BJ (cell line): ENCODE results near the gene NPAS3. TPM values are rescaled to one million over a fixed set of nuclear protein-coding genes. Genes with fewer than 3 reads are reported as not detected.

ENCODE experiments used
- CTCF ChIA-PET: fragments of 350-600 bp; formaldehyde crosslinking; extraction: SDS; loops from one replicate; lab custom pipeline; 2021; ENCODE audit warnings: antibody characterized with exemption, inconsistent platforms; lab: Yijun Ruan, JAX
- POLR2A ChIA-PET: fragments of 300-600 bp; sonication (Branson Sonifier 250); formaldehyde crosslinking; extraction: SDS; loops from one replicate; lab custom pipeline; 2021; ENCODE audit warnings: antibody characterized with exemption; lab: Charles Lee
- DNase-seq: peaks from one replicate; pipeline ENCODE4 v3.0.0-alpha.2; 2011; ENCODE audit warnings: low read depth
- H3K27me3 ChIP-seq: 2 replicates; pipeline ENCODE4 v1.6.0; 2011; ENCODE audit warnings: low read length; ENCODE audit not compliant: control insufficient read depth, insufficient read depth
- H3K36me3 ChIP-seq: 2 replicates; pipeline ENCODE4 v1.5.1; 2011; ENCODE audit warnings: low read length; ENCODE audit not compliant: control insufficient read depth, insufficient read depth
- H3K4me3 ChIP-seq: 2 replicates; pipeline ENCODE4 v1.5.1; 2011; ENCODE audit warnings: low read depth, mild to moderate bottlenecking, control low read depth, low read length
- polyA plus RNA-seq: library from polyadenylated mRNA; depleted of rRNA; stranded (reverse); fragments of >200 nt; gene quantifications from 2 replicates; pipeline ENCODE4 v1.2.3, GENCODE V29; 2011
- TF ChIP-seq, protein P1 (sequence below): IDR thresholded peaks from 2 replicates; pipeline ENCODE4 v1.5.1; 2011; ENCODE audit warnings: low read depth, mild to moderate bottlenecking, control low read depth, inconsistent platforms, low read length, moderate library complexity; ENCODE audit not compliant: insufficient read depth

NPAS3 gene
- polyA plus RNA-seq, 1 experiment, result 0.09 TPM

DNA sequence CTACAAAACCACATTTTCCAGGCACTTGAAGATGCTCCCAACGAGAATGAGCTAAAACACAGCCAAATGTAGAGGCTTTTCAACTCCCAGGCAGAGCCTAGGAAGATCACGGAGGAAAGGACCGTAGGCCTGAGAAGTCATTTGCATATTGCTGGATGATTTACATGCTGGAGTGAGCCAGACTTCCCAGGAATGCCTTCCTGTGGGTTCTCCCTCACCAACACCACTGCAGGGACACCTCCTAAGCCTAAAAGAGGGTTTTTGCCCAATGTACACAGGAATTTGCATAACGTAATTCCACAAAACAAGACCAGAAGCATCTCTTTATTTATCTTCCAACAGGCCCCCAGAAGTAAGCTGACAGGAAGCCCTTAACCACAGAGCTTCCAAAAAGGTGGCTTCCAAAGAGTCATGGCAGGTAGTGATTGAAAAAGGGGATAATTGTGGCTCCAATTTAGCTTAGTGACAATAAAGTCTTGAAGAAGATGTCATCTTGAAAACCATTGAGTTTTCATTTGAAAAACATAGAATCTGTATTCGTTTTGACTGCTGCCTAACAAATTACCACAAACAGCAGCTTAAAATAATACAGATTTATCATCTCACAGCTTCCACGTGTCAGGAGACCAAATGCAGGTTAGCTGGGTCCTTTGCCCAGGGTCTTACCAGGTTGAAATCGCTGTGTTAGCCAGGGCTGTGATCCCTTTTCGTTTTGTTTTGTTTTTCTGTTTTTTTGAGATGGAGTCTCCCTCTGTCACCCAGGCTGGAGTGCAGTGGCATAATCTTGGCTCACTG, 896.0 kb downstream of the NPAS3 start:
- DNase-seq, result no peak
- H3K36me3 ChIP-seq, result no peaks in the 10 kb centered on the region
- TF ChIP-seq, protein P1, sequence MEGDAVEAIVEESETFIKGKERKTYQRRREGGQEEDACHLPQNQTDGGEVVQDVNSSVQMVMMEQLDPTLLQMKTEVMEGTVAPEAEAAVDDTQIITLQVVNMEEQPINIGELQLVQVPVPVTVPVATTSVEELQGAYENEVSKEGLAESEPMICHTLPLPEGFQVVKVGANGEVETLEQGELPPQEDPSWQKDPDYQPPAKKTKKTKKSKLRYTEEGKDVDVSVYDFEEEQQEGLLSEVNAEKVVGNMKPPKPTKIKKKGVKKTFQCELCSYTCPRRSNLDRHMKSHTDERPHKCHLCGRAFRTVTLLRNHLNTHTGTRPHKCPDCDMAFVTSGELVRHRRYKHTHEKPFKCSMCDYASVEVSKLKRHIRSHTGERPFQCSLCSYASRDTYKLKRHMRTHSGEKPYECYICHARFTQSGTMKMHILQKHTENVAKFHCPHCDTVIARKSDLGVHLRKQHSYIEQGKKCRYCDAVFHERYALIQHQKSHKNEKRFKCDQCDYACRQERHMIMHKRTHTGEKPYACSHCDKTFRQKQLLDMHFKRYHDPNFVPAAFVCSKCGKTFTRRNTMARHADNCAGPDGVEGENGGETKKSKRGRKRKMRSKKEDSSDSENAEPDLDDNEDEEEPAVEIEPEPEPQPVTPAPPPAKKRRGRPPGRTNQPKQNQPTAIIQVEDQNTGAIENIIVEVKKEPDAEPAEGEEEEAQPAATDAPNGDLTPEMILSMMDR, result no peak
- ChIA-PET POLR2A (no interaction called here), CTCF (interaction anchor here (0.9 to 19.0 kb wide), 6 partner anchors 15 to 470 kb away, joined by 3 to 304 read pairs (median 6); no protein-coding TSS in a partner anchor)
- H3K27me3 ChIP-seq, result peaks cover 3% of the 10 kb centered on the region; the same call in 1 of the 2 replicates
- H3K4me3 ChIP-seq, result no peak overlapping the region

DNA sequence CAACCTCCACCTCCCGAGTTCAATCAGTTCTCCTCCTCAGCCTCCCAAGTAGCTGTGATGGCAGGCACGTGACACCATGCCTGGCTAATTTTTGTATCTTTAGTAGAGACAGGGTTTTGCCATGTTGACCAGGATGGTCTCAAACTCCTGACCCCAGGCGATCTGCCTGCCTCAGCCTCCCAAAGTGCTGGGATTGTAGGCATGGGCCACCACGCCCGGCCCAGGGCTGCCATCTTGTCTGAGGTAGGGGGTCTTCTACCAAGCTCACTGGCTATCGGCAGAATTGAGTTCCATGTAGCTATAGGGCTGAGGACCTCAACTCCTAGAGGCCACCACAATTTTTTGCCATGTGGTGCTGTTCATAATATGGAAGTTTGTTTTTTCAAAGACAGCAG, 896.6 kb downstream of the NPAS3 start:
- TF ChIP-seq, protein P1, result no peak
- Histone ChIP-seq H3K36me3 (no peaks in the 10 kb centered on the region), H3K4me3 (no peak overlapping the region), H3K27me3 (peaks cover 3% of the 10 kb centered on the region; the same call in 1 of the 2 replicates)
- CTCF ChIA-PET, result interaction anchor here (0.7 to 19.0 kb wide), 7 partner anchors 10 to 488 kb away, joined by 3 to 304 read pairs (median 5); no protein-coding TSS in a partner anchor
- DNase-seq, result no peak
- POLR2A ChIA-PET, result no interaction called here

DNA sequence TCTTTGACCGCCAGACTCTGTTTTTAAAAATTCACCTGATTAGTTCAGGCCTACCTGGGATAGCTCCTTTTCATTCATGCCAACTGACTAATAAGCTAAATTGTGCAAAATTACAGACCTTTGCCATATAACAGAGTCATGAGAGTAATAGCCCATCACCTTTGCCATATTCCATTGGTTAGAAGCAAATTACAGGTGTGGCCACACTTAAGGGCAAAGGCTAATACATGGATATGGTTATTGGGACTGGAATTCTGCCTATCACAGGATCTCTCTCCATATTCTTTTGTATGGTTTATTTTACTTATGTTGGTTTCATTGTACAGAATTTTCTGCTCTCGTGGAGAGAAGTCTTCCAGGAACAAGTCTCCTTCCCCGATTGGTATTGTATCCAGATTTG, 897.0 kb downstream of the NPAS3 start:
- peaks cover 3% of the 10 kb centered on the region; the same call in 1 of the 2 replicates for H3K27me3 ChIP-seq
- H3K4me3 ChIP-seq, result no peak overlapping the region
- POLR2A ChIA-PET, result no interaction called here
- CTCF ChIA-PET, result interaction anchor here (0.7 to 19.0 kb wide), 6 partner anchors 10 to 488 kb away, joined by 3 to 304 read pairs (median 5); no protein-coding TSS in a partner anchor
- no peak for DNase-seq
- TF ChIP-seq, protein P1, result no peak
- no peaks in the 10 kb centered on the region for H3K36me3 ChIP-seq

DNA sequence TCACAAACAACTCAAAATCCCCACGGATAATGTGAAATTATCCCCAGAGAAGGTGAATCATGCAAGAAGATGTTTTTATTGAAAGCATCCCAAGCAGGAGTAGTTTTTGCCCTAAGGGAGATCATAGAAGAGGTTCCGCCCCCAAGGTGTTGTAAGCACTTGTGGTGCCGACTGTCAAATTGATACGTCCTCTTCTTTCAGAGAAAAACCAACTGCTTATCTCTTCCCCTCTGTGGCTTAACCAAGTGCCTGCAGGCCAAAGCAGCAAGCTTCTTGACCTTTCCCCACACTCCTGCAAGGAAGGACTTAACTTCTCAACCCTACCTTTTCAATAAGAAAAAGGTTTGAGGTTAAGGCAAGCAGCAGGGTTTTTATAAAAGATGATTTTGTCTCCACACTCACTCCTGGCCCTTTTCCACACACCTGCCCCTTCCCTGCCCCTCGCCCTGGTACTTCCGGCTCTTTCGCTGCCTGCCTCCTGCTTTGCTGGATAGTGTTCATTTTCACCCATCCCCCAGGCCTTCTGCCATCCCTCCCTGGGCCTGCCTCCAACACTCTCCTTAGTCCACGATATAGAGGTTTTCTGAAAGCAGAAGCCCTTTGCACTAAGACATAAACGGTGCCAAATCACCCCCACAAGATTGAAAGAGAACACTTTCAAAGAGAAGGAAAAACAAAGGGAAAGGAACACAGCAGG, 897.7 kb downstream of the NPAS3 start:
- Histone ChIP-seq H3K36me3 (no peaks in the 10 kb centered on the region), H3K4me3 (no peak overlapping the region), H3K27me3 (peaks cover 3% of the 10 kb centered on the region; the same call in 1 of the 2 replicates)
- TF ChIP-seq, protein P1, result no peak
- no peak for DNase-seq
- ChIA-PET CTCF (interaction anchor here (0.7 to 19.0 kb wide), 8 partner anchors 9 to 487 kb away, joined by 3 to 304 read pairs (median 5); no protein-coding TSS in a partner anchor), POLR2A (no interaction called here)
